NCI-H2081 (cell line): ENCODE results near the gene HMGXB4.
"Not testable (repeated sequence)": the region's sequence is repeated elsewhere in the genome, so short reads cannot be mapped to it uniquely, and the experiment has no call there.

Experiments
- DNase-seq, 2 experiments: peaks; one replicate each; lab custom pipeline; 2025; lab: John Stamatoyannopoulos, UW

HMGXB4 gene

GRCh38 chr22:35257321-35258190 lies at the start of gene HMGXB4:
Gene HMGXB4 (plus strand): TSS chr22:35257493. CDS start chr22:35262391, 4,898 bp downstream.
- DNase-seq, result peak; percentile 74 to 83

GRCh38 chr22:35208003-35208402 lies 49.3 kb upstream of the HMGXB4 start:
- DNase-seq, result no peak

GRCh38 chr22:35209203-35209602 lies 48.1 kb upstream of the HMGXB4 start:
- DNase-seq, result no peak

- no peak for DNase-seq
Measured at GRCh38 chr22:35212009-35212408, 45.3 kb upstream of the HMGXB4 start.

GRCh38 chr22:35212996-35213395 lies 44.3 kb upstream of the HMGXB4 start:
- DNase-seq, result no peak

GRCh38 chr22:35214968-35215367 lies 42.3 kb upstream of the HMGXB4 start:
- no peak for DNase-seq

- no peak for DNase-seq
Measured at GRCh38 chr22:35215993-35216392, 41.3 kb upstream of the HMGXB4 start.

- no peak for DNase-seq
Measured at GRCh38 chr22:35217527-35217926, 39.8 kb upstream of the HMGXB4 start.

- DNase-seq, result no peak
Measured at GRCh38 chr22:35218079-35218478, 39.2 kb upstream of the HMGXB4 start.

- DNase-seq, result no peak
Measured at GRCh38 chr22:35219012-35219411, 38.3 kb upstream of the HMGXB4 start.

GRCh38 chr22:35220221-35220620 lies 37.1 kb upstream of the HMGXB4 start:
- DNase-seq, result no peak

- no peak for DNase-seq
Measured at GRCh38 chr22:35225010-35225409, 32.3 kb upstream of the HMGXB4 start.

- DNase-seq, result no peak
Measured at GRCh38 chr22:35226958-35227647, 30.2 kb upstream of the HMGXB4 start.

GRCh38 chr22:35229865-35230264 lies 27.4 kb upstream of the HMGXB4 start:
- DNase-seq, result no peak

- DNase-seq, result no peak
Measured at GRCh38 chr22:35230417-35230816, 26.9 kb upstream of the HMGXB4 start.

GRCh38 chr22:35230839-35231584 lies 26.3 kb upstream of the HMGXB4 start:
- DNase-seq, result peak; percentile 41 to 71

GRCh38 chr22:35231585-35232084 lies 25.7 kb upstream of the HMGXB4 start:
- DNase-seq, result peak; percentile 68 to 74

- DNase-seq, result not testable (repeated sequence)
Measured at GRCh38 chr22:35238749-35239148, 18.5 kb upstream of the HMGXB4 start.

- not testable (repeated sequence) for DNase-seq
Measured at GRCh38 chr22:35244507-35244906, 12.8 kb upstream of the HMGXB4 start.

GRCh38 chr22:35250156-35250555 lies 7.1 kb upstream of the HMGXB4 start:
- no peak for DNase-seq

GRCh38 chr22:35253946-35254345 lies 3.3 kb upstream of the HMGXB4 start:
- DNase-seq, result no peak

GRCh38 chr22:35257002-35257320 lies 332 bp upstream of the HMGXB4 start:
- DNase-seq, result no peak
